Measurements from ENCODE around the gene PTCH1. TPM values are rescaled to one million over a fixed set of nuclear protein-coding genes. Genes with fewer than 3 reads are reported as not detected.

The PTCH1 gene
- total RNA-seq, 3 donors from 2014 or later = 6.6 to 9.9 (median 6.6) TPM

- Histone ChIP-seq H3K4me3 (peak overlapping the region; percentile 71 to 83 (median 75)), H3K27ac (peak overlapping the region in 1 of 2 donors; percentile 82), H3K4me1 (no peaks in the 10 kb centered on the region), H3K27me3 (no peaks in the 10 kb centered on the region), H3K36me3 (no peaks in the 10 kb centered on the region), H3K9me3 (no peaks in the 10 kb centered on the region)
- no peak for DNase-seq (ENCODE audit: low spot score in 2 of 2)
- TF ChIP-seq CTCF (IDR thresholded peaks at IDR 0.05) = no peak
- TF ChIP-seq POLR2A (IDR thresholded peaks at IDR 0.05) = no peak
- peak in 1 of 3 donors; percentile 48 for TF ChIP-seq POLR2AphosphoS5 (IDR thresholded peaks at IDR 0.05)
- intact Hi-C loops (cut with DNase I; ENCODE audit: low total_unique reads) = no loop called here
Measured at GRCh38 chr9:95509851-95510708, 6.7 kb downstream of the PTCH1 start.

GRCh38 chr9:95508968-95509850 is 7.6 kb downstream of the PTCH1 start:
- H3K27me3 ChIP-seq = no peaks in the 10 kb centered on the region
- H3K36me3 ChIP-seq = no peaks in the 10 kb centered on the region
- intact Hi-C loops (cut with DNase I; ENCODE audit: low total_unique reads) = no loop called here
- H3K4me1 ChIP-seq = no peaks in the 10 kb centered on the region
- peak overlapping the region; percentile 88 to 96 for H3K27ac ChIP-seq
- H3K9me3 ChIP-seq = no peaks in the 10 kb centered on the region
- peak; percentile 67 to 70 for DNase-seq (ENCODE audit: low spot score in 2 of 2)
- peak overlapping the region; percentile 71 to 83 (median 75) for H3K4me3 ChIP-seq
- TF ChIP-seq POLR2AphosphoS5 (IDR thresholded peaks at IDR 0.05) = peak in 1 of 3 donors; percentile 32
- TF ChIP-seq CTCF (IDR thresholded peaks at IDR 0.05) = no peak

- H3K4me1 ChIP-seq = no peaks in the 10 kb centered on the region
- H3K36me3 ChIP-seq = no peaks in the 10 kb centered on the region
- TF ChIP-seq CTCF (IDR thresholded peaks at IDR 0.05) (no peak), POLR2A (IDR thresholded peaks at IDR 0.05) (no peak), POLR2AphosphoS5 (IDR thresholded peaks at IDR 0.05) (no peak)
- no peaks in the 10 kb centered on the region for H3K9me3 ChIP-seq
- H3K4me3 ChIP-seq = peak overlapping the region; percentile 71 to 83 (median 75)
- no peaks in the 10 kb centered on the region for H3K27me3 ChIP-seq
- peak overlapping the region; percentile 88 to 96 for H3K27ac ChIP-seq
- no peak for DNase-seq (ENCODE audit: low spot score in 2 of 2)
- intact Hi-C loops (cut with DNase I; ENCODE audit: low total_unique reads) = no loop called here
Measured at GRCh38 chr9:95508242-95508967, 8.4 kb downstream of the PTCH1 start.

- TF ChIP-seq POLR2AphosphoS5 (IDR thresholded peaks at IDR 0.05) (peak in 1 of 3 donors; percentile 31), CTCF (IDR thresholded peaks at IDR 0.05) (no peak), POLR2A (IDR thresholded peaks at IDR 0.05) (no peak)
- Histone ChIP-seq H3K27me3 (no peaks in the 10 kb centered on the region), H3K27ac (peak overlapping the region; percentile 88 to 96), H3K4me1 (no peaks in the 10 kb centered on the region), H3K9me3 (no peaks in the 10 kb centered on the region), H3K4me3 (peak overlapping the region; percentile 71 to 83 (median 75)), H3K36me3 (no peaks in the 10 kb centered on the region)
- intact Hi-C loops (cut with DNase I; ENCODE audit: low total_unique reads) = no loop called here
- peak in 1 of 2 donors; percentile 50 for DNase-seq (ENCODE audit: low spot score in 2 of 2)
Measured at GRCh38 chr9:95507464-95508241, 9.1 kb downstream of the PTCH1 start.
